GM19438 (cell line): ENCODE data around the gene ZDHHC14.
"Not testable (repeated sequence)": the region's sequence is repeated elsewhere in the genome, so short reads cannot be mapped to it uniquely, and the experiment has no call there.

Source experiments
- ATAC-seq: cut with Tn5 transposase; IDR thresholded peaks from one replicate; pipeline ENCODE4 v1.9.1; 2021; ENCODE audit warnings: low read depth; ENCODE audit not compliant: unreplicated experiment

The ZDHHC14 gene

DNA sequence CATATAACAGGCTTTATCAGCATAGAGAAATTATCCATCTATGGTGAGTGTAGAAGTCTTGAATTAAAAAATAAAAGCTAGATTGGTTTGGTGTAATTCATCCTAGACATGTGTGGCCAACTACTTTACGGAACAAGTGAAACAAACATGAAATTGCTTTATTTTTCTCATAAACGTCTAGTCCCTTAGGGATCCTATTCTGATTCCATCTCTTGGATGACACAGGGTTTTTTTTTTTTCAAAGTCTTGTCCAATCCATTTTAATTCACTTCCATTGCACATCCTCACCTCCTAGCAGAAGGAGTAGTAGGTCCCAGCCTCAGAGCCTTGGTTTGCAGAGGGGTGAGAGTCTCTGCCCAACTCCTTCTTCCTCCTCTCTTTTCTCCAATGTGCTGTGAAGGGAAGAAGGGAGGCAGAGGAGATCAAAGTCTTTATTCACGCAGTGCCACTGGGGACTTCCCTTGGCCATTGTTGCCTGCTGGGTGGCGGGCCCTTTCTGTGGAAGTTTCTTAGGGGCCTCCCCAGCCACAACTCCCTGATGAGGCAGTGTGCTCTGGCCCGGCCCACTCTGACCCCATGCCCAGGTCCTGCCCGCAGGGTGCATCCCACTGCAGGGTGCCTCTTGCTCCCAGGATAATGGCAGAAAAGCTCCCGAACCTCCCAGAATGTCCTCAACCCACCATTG lies 337.7 kb downstream of the ZDHHC14 start:
- ATAC-seq, result no peak

DNA sequence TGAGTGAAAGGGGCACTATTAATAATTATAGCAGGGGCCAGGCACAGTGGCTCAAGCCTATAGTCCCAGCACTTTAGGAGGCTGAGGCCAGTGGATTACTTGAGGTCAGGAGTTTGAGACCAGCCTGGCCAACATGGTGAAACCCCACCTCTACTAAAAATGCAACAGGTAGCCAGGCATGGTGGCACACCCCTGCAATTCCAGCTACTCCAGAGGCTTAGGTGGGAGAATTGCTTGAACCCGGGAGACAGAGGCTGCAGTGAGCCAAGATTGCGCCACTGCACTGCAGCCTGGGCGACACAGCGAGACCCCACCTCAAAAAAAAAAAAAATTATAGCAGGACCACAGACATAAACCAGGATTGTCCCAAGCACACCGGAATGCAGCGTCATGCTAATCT lies 340.0 kb downstream of the ZDHHC14 start:
- not testable (repeated sequence) for ATAC-seq

DNA sequence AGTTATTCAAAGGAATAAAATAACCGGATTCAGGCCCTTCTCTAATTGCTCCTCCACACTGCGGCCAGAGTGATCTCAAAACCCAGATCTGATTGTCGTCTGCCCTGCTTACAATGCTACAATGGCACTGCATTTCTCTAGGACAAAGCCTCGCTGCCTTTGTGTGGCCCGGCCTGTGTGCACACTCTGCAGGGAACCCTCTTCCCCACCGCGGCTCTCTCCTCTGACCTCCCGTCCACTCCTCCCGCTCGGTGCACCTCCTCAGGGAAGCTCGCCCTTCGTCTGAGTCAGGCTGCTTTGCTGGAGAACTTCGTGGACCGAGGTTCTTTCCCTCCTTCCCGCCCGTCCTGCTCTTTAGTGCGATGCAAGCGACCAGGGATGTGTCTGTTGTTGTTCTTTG lies 340.4 kb downstream of the ZDHHC14 start:
- no peak for ATAC-seq

DNA sequence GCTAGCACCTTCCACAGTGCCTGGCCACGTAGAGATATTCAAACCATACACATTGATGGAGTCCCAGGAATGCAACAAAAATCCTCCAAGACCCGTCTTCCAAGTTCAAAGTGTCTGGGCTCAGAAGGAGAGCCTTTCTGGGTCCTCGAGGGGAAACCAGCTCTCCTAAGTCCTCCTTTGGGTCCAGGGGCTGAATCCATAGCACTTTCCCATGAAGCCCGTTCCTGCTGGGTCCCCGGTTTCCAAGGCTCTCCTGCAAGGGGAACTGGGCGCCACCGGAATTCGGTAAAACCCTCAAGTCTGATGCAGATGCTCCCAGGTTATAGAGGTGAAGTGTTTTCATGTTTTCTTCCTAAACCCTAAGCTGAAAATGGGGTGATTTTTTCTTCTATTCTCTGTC lies 340.8 kb downstream of the ZDHHC14 start:
- no peak for ATAC-seq

DNA sequence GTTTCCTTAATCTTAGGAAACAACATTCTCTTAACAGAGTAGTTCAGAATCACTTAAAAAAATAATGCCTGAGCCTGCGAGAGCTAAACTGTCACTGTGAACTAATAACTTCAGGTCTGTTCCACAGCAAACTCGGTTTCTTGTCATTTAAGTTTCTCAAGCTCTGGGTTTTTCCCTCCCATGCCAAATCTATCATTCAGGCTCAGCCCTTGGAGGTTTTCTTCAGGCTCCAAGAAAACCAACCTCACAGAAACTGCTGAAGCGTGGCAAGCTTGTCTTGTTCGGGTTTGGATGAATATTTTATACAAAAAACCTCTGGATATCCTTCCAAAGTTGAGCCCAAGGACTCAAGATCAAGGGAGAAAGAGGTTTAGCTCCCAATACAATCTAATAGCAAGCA lies 342.4 kb downstream of the ZDHHC14 start:
- ATAC-seq, result no peak

DNA sequence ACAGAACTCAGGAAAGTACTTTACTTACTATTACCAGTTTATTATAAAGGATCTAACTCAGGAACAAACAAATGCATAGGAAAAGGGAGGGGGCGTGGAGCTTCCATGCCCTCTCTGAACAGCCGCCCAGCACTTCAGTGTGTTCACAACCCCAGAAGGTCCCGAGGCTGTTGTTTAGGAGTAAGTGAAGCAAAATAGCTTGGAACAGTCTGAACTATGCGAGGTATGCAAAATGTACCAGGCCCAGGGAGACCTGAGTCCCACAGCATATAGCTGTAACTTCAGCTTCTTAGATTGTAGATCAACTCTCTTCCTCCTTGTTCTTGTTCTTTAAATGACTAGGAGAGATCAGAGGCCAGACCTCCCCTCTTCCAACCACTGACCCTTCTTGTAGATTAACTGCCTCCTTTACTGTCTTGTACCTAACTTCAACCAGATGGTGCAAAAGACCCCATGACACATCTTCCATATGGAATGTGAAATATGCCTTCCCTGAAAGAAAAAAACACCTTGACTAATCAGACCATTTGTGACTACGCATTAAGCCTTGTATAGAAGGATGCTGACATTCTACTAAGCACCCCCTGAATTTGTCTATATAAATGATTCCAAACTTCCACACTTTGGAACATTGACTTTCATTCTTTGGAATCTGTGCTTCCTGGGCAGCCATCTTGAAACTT lies 343.3 kb downstream of the ZDHHC14 start:
- no peak for ATAC-seq

DNA sequence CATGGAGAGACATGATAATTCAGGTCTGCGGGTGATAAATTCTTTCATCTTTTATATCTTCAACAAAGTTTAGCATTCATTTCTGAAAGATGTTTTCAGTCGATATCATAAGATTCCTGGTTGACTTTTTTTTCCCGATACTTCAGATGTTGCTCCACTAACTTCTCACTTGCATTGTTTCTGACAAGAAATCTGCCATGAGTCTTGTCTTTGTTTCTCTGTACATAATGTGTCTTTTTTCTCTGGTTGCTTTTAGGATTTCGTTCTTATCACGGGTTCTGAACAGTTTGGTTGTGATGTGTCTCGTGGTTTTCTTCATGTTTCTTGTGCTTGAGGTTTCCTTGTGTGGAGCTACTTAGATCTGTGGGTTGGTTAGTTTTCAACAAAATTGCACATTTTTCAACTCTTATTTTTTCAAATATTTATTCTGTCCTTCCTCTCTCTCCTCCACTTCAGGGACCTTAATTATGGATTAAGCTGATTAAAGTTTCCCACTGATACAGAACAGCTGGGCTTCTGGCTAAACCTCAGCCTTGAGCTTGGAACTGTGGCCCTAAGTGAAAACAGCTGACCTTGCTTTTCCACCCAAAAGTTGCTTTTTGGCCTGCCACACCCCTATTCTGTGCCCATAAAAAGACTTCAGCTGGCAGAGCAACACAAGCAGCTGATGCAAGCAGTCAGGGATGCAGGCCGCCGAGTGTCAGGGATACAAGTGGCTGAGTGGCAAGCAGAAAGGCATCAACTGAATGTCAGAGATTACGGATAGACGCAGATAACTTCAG lies 344.2 kb downstream of the ZDHHC14 start:
- ATAC-seq, result no peak

DNA sequence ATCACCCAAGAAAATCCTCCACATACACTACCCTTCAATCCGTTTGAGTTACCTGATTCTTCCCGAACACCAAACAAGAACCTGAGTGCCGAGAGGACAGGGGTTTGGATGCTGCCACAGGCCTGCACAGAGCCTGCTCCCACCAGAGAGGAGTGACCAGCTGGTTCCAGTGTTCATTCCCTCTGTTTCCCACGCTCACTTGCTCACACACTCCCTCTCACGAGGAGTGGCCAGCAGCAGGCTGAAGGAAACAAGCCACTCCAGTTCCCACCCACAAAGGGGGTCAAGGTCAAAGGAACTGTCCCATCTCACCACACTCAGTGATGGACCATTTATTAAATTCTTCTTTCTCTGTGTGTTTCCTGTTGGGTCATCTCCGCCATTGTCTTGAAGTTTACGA lies 344.8 kb downstream of the ZDHHC14 start:
- ATAC-seq, result no peak

DNA sequence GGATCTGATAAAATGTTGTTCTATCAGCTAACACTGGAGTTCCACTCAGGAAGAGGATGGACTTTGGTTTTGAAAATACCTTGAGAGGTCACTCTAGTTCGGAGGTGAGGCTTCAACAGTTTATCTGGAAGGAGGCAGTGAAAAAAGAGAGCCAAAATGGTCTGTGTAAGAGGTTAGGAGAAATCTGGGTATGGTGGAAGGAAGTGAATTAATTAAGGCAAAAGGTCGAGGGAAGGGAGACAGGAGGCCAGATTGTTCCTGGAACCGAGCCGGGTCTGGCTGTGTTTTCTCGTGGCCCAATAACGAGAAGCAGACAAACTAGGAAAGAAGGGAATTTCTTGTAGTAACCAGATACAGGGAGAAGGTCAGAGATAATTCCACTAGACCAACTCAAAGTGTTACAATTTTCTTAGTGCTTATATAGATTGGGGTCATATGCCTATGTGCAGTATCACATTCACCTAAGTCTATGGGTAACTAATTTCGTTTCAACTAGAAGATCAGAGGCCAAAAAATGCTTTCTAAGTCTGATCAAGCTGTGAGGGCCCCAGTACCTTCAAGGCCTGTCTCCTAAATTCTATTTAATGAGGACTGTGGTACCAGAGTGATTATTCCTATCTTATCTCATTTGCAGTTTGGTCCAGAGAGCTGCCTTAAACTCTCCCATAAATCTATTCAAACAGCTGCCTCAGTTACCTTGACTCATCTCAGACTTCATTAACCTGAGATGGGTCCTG lies 346.1 kb downstream of the ZDHHC14 start:
- no peak for ATAC-seq
